Glutamatergic neuron (in vitro differentiated cells): ENCODE data around the gene FOXO4. TPM values are rescaled to one million over a fixed set of nuclear protein-coding genes. Genes with fewer than 3 reads are reported as not detected.

ENCODE experiments used
- DNase-seq: peaks from one replicate; pipeline ENCODE4 v3.0.0; 2022
- H3K27ac Mint-ChIP-seq: one replicate; pipeline ENCODE4 v1.8.0; 2020; ENCODE audit warnings: mild to moderate bottlenecking, mixed read lengths, inconsistent platforms; ENCODE audit not compliant: unreplicated experiment
- H3K27me3 Mint-ChIP-seq: one replicate; pipeline ENCODE4 v1.8.0; 2020; ENCODE audit warnings: mild to moderate bottlenecking, moderate library complexity, mixed read lengths, inconsistent platforms; ENCODE audit not compliant: unreplicated experiment
- H3K36me3 Mint-ChIP-seq: one replicate; pipeline ENCODE4 v1.8.0; 2020; ENCODE audit warnings: mild to moderate bottlenecking, mixed read lengths, inconsistent platforms; ENCODE audit not compliant: unreplicated experiment
- H3K4me1 Mint-ChIP-seq: one replicate; pipeline ENCODE4 v1.8.0; 2020; ENCODE audit warnings: mild to moderate bottlenecking, low read depth, mixed read lengths, inconsistent platforms; ENCODE audit not compliant: unreplicated experiment
- H3K4me3 Mint-ChIP-seq: one replicate; pipeline ENCODE4 v1.8.0; 2020; ENCODE audit warnings: mild to moderate bottlenecking, mixed read lengths, inconsistent platforms; ENCODE audit not compliant: unreplicated experiment
- H3K9me3 Mint-ChIP-seq: one replicate; pipeline ENCODE4 v1.8.0; 2020; ENCODE audit warnings: mild to moderate bottlenecking, moderate library complexity, mixed read lengths, inconsistent platforms; ENCODE audit not compliant: unreplicated experiment
- total RNA-seq: library from RNA; stranded (reverse); fragmentation: NEBNext Ultra II Directional; extraction: Animal tissue kit (Norgen Biotek cat#: 25700); gene quantifications from one replicate; pipeline ENCODE4 v1.2.1, GENCODE V29; 2021; ENCODE audit not compliant: unreplicated experiment
- TF ChIP-seq, protein P1 (sequence below): fragments of 200-600 bp; sonication (generic); IDR thresholded peaks from one replicate; pipeline ENCODE4 v1.5.0; 2021; ENCODE audit not compliant: partially characterized antibody, unreplicated experiment

Gene FOXO4
- total RNA-seq, 1 donor from 2014 or later = 20.2 TPM

DNA sequence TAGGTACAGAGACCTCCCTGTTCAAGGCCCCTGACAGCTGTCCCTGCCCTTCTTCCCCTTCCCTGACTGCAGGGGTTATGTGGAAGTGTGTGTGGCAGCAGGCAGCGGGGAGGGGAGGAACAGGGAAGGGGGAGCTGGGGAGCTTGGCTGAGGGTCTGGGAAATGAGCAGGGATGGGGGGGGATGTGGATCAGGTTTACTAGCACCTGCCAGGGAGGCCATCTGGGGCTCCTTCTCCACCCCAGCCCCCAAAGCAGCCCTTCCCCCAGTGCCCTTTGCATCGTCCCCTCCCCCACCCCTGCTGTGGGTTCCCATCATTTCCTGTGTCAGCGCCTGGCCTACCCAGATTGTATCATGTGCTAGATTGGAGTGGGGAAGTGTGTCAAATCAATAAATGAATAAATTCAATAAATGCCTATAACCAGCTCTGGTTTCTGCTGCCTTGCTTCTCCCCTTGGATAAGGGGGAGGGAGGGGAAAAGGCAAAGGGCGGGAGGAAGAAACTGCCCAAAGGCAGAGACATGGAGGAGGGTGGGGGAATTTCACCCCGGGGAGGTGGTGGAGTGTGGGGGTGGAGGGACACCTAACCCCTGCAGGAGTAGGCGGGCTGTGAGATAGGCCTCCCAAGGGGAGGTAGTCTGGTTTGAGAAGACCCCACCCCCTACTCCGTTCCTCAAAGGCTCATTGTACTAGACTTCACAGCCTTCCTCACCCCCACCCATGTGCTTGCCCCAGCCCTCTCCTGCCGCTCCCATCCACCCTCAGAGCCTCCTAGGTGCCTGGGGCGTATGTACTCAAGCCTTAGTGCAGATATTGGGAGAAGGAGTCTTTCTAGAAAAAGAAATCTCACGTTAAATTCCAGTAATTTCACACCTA, 7.7 kb downstream of the FOXO4 start:
- peak overlapping the region; percentile 89 for H3K27ac Mint-ChIP-seq
- no peaks in the 10 kb centered on the region for H3K36me3 Mint-ChIP-seq
- H3K4me1 Mint-ChIP-seq = peaks cover 38% of the 10 kb centered on the region
- TF ChIP-seq, protein P1, sequence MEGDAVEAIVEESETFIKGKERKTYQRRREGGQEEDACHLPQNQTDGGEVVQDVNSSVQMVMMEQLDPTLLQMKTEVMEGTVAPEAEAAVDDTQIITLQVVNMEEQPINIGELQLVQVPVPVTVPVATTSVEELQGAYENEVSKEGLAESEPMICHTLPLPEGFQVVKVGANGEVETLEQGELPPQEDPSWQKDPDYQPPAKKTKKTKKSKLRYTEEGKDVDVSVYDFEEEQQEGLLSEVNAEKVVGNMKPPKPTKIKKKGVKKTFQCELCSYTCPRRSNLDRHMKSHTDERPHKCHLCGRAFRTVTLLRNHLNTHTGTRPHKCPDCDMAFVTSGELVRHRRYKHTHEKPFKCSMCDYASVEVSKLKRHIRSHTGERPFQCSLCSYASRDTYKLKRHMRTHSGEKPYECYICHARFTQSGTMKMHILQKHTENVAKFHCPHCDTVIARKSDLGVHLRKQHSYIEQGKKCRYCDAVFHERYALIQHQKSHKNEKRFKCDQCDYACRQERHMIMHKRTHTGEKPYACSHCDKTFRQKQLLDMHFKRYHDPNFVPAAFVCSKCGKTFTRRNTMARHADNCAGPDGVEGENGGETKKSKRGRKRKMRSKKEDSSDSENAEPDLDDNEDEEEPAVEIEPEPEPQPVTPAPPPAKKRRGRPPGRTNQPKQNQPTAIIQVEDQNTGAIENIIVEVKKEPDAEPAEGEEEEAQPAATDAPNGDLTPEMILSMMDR = no peak
- peak overlapping the region; percentile 72 for H3K4me3 Mint-ChIP-seq
- peak; percentile 74 for DNase-seq
- peaks cover 2% of the 10 kb centered on the region for H3K27me3 Mint-ChIP-seq
- H3K9me3 Mint-ChIP-seq = peaks cover 6% of the 10 kb centered on the region

DNA sequence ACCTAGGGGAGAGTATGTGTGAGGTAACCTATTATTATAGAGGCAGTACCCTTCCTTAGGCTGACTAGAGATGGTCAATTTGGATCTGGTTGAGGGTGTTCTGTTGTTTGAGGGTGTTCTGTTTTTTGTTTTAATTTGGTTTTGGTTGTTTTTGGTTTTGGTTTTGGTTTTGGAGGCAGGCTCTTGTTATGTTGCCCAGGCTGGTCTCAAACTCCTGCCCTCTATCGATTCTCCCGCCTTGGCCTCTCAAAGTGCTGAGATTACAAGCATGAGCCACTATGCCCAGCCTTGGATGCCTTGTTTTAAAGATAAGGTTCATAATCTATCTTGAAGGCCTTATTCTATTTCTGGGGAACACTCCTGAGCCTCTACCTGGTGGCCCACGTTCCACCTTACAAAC, 10.0 kb downstream of the FOXO4 start:
- H3K4me3 Mint-ChIP-seq = no peak overlapping the region
- peaks cover 2% of the 10 kb centered on the region for H3K9me3 Mint-ChIP-seq

DNA sequence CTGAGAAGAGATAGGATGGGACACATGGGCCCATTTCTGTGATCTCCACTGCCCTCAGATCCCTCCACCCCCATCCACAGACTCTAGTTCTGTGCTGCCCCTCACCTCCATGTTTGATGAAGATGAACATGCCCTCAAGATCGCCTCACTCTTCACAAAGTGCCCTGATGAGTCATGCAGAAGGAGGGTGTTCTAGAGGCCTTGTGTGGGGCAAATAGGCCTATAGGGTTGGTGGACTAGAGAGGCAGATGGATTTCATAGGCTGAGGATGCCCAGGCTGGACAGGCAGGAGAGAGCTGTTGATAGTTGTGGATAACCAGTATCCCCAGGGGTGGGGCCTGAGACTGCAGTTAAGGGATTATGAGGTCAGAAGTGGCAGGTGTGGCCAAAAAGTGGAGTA, 10.8 kb downstream of the FOXO4 start, which contains the start of gene CXorf65:
Gene CXorf65, minus strand, starts transcription at position 314 of the 400 bp plus-strand sequence. Its CDS starts 184 bp downstream, at position 130.
- H3K27me3 Mint-ChIP-seq = peaks cover 2% of the 10 kb centered on the region
- peaks cover 27% of the 10 kb centered on the region for H3K4me1 Mint-ChIP-seq
- no peaks in the 10 kb centered on the region for H3K36me3 Mint-ChIP-seq
- TF ChIP-seq, protein P1 = no peak
- no peak for DNase-seq
- H3K9me3 Mint-ChIP-seq = peaks cover 2% of the 10 kb centered on the region
- no peak within 1 kb of the TSS for H3K4me3 Mint-ChIP-seq
- H3K27ac Mint-ChIP-seq = peak within 1 kb of the TSS; percentile 55

More for the DNA sequence above, 10.0 kb downstream of the FOXO4 start:
- TF ChIP-seq, protein P1 = no peak
- no peak overlapping the region for H3K27ac Mint-ChIP-seq
- peaks cover 32% of the 10 kb centered on the region for H3K4me1 Mint-ChIP-seq
- peaks cover 2% of the 10 kb centered on the region for H3K27me3 Mint-ChIP-seq
- DNase-seq = no peak
- no peaks in the 10 kb centered on the region for H3K36me3 Mint-ChIP-seq

DNA sequence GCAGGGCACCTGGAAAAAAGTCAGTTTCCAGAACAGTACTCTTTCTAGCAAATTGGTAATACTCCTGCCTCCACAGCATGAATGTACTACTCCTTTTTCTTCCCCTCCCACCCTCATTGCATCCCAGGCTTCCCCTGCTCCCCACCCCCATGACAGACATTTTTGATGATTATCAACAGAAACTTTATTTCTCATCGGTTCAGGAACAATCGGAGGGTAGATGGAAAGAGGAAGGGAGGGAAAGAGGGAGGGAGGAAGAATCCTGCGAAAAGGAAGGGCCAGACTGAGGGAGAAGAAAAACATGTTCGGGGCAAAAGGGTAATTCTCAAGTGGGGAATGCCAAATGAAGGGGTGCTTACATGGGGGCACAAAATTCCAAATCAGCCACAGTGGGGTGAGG, 11.6 kb downstream of the FOXO4 start:
- Mint-ChIP-seq H3K4me1 (peaks cover 22% of the 10 kb centered on the region), H3K9me3 (peaks cover 2% of the 10 kb centered on the region), H3K27me3 (peaks cover 2% of the 10 kb centered on the region), H3K36me3 (no peaks in the 10 kb centered on the region), H3K4me3 (no peak overlapping the region), H3K27ac (peak overlapping the region; percentile 55)
- no peak for DNase-seq
- TF ChIP-seq, protein P1 = no peak
